Right lobe of liver (tissue), 4 donors: ENCODE data around the gene CPPED1.

ENCODE experiments used
- CTCF ChIP-seq, 4 donors: fragments of 200-600 bp in 3 of 4; fragments of 450-650 bp in 1 of 4; IDR thresholded peaks; one replicate each; pipeline versions ENCODE4 v1.5.1 to v1.8.0; 2016 to 2022; ENCODE audit warnings: antibody characterized with exemption in 4 of 4, mild to moderate bottlenecking in 2 of 4
- POLR2A ChIP-seq: fragments of 450-650 bp; IDR thresholded peaks from one replicate; pipeline ENCODE4 v1.6.1; 2017; ENCODE audit warnings: antibody characterized with exemption, mild to moderate bottlenecking
- donor health status: DM: no; HTN: no; CAD: no.
- donor health status: DM: no; HTN: no; CAD: no.
- donor health status: DM: no; HTN: yes; CAD: no.

GRCh38 chr16:12784076-12784475 is 19.6 kb downstream of the CPPED1 start:
- TF ChIP-seq CTCF (IDR thresholded peaks at IDR 0.05) (no peak), POLR2A (no peak)
